GM19193 (cell line): ENCODE data around the gene HAAO.

Experiments used
- POLR2A ChIP-seq: IDR thresholded peaks from 4 replicates; pipeline ENCODE4 v1.6.1; 2011; ENCODE audit not compliant: insufficient read depth, insufficient read length; ENCODE audit errors: extremely low read depth

The HAAO gene

DNA sequence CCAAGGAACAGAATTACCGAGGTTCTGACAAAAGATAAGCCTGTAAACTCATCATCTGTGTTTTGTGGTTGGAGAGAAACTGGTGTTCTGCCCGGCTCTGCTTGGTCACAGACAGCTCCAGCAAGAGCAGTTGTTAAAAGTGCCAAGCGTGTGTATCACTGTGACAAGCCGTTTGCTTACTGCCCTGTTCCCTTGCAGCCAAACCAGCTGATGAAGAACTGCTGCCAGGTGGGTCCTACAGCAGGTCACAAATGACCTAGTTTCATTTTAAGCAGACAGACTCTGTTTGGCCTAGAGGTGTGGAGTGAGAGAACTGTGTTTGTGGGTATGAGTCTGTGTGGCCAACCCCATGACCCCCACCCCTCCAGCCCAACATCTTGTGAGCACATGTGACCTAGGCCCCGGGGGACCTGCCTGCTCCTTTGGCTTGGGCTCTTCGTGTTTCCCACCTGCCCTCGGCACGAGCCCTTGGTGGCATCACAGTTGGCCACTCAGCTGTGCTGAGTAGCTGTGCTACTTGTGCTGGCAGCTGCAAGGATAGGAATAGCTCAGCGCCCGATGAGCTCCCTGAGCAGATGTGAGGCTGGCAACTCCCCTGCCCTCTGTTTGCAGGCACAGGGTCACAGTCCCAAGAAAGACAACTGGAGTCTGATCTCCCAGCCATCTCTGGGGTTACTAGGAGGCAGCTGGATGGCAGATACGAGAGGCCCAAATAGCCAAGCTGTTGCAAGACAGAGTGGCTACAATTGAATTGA lies 38.2 kb downstream of the HAAO start:
- no peak for TF ChIP-seq POLR2A

DNA sequence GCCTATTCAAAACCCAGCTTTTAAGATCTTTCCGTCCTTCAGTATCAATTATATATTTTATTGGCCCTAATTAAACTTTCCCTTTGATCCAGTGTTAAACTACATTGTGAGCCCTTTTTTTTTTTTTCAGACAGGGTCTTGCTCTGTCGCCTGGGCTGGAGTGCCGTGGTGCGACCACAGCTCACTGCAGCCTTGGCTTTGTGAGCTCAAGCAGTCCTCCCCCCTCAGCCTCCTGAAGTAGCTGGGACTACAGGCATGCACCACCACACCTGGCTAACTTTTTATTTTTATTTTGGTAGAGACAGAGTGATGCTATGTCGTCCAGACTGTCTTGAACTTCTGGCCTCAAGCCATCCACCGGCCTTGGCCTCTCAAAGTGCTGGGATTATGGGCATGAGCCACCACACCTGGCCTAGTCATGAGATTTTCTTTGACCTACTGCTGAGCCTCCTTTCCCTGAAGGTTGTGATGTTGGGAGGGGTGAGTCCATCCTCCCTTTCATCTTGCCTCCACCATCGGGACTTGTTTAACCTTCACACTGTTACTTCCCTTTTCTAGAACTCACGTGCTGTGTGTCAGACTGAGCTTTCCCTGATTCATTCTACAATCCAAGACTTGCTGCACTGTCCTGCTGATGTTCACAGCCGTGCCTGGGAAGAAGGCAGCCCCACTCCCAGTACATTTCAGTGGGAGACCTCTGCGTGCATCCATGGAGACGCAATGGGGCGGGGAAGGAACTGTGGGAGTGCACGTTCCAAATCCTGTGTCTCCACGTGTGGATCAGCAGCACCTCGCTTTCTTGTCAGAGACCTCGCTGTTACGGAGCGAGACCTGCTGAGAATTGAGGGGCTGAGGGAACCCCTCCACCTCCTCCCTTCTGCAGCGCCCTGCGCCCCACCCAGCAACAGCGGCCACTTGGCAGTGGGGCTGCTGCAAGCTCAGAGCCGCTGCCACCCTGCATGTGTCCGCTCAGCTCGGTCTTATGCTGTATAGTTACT lies 39.3 kb downstream of the HAAO start:
- TF ChIP-seq POLR2A = no peak

DNA sequence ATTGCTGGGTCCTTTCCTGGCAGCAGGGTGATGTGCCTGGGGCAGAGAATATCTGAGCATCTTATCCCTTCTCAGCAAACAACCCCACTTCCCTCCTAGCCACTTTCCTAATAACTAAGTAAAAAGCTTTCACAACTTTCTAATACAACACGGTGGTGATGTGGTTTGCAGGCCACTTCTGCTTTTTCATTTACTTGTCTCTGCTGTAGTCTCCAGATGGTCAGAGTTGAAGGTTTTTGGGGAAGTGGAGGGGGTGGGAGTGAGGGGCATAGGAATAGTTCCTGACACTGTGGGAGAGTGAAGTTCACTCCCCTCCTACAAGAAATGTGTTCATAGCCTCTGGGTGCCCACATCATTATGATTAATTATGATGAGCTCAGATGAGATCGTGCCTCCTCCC lies 40.1 kb downstream of the HAAO start:
- TF ChIP-seq POLR2A = no peak

DNA sequence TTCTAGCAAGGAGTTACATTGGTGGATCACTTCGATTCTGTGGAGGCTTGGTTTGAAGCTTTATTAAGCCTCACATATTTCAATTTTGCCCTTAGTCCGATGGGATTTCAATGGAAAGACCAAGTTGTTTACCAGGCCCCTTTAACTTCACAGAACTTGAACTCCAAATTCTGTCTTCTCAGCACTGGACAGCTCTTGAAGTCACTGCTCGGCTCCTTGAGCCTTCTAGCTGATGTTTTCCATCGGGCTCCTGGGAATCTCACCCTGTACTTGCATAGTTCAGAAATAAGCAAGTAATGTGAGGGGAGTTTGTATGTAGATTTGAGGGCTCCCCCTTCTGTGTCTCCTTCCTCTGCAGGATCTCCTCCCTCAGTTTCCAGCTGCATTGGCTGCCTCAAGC lies 43.5 kb downstream of the HAAO start:
- TF ChIP-seq POLR2A = no peak

DNA sequence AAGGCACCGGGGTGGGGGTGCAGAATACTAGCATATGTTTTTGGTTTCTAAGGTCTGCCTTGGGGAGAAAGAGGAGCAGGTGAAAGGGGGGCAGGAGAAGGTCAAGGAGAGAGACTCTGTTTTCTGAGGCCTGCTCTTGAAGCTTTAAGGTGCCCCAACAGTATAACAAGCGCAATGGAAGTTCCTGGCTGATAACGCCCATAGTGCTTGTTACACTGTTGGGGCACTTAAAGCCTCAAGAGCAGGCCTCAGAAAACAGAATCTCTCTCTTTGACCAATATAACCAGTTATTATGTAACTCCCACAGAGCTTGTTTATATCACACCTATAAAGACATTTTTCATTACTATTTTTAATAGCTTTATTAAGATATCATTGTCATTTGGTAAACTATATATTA lies 45.0 kb downstream of the HAAO start:
- no peak for TF ChIP-seq POLR2A

DNA sequence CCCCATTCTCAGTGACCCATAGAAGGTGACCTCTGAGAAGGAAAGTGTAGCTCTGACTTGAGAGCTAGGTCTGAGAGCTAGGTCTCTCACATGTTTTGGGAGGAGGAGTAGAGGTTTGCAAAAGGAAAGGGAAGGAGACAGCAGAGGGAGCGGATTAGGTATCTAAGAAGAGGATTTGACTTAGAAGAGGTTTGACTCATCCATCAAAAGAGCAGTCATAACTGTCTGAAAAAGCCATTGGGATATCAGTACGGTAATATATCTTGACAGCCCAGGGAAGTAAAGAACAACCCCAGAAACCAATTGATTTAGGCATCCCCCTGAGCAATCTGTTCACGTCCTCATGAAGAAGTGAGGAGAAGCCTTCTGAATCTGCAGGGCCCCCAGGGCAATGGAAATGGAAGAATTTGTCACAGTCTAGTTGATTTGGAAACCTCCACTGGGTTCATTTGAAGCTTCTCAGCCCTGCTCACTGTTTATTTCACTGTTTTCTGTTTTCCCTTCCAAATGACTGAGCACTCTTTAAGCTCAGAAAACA lies 47.8 kb downstream of the HAAO start:
- TF ChIP-seq POLR2A = no peak

DNA sequence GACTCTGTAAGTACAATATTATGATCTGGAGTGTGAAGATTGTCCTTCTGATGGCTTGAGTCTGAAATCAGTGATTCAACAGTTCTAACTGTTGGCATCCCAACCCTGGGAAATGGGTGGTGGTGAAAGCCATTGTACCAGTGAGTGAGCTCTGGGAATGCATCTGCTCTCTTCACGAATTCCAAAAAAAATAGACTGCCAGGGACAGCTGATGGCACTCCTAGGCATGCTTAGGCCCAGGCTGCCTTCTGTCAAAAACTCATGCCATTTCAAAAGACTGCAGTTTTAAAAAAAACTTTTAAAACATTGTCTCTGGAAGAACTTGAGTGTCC lies 48.8 kb downstream of the HAAO start:
- no peak for TF ChIP-seq POLR2A

DNA sequence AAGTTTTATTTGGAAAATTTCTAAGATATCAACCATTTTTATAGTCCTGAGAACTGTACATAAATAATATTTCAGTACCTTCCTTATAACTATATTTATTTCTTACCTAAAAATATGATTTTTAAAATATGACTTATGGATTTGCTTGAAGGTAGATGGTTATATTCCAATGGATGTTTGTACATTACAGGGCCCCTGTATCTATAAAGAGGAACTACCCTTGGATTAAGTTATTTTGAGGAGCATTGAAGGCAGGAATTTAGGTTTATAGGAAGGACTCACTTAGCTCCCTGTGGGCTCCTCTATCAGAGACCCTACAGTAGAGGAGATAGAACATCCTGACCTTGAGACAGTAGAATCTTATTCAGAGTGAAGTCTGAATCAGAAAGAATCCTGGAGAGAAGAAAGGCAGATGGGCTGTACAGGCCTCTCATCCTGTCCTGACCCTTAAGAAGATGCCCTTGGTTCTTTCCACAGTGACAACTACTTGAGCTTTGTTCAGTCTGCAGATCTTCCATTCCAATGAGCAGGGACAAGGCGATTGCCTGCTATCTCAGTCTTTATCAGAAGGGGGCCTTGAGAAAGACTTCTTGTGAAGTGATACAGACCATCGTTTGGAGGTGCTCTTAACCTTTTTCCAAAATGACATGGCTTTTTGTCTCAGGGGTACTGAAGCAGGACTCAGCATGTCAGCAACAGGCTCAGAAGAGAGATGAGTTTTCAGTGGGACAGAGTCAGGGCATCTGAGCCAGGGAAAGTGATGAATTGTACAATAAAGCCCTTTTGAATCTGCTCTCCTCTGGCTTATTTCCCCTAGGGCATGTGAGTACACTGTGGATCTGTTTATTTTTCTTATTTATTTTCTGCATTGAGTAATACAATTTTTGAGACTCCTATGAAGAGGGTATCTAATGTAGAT lies 49.4 kb downstream of the HAAO start:
- TF ChIP-seq POLR2A = no peak

DNA sequence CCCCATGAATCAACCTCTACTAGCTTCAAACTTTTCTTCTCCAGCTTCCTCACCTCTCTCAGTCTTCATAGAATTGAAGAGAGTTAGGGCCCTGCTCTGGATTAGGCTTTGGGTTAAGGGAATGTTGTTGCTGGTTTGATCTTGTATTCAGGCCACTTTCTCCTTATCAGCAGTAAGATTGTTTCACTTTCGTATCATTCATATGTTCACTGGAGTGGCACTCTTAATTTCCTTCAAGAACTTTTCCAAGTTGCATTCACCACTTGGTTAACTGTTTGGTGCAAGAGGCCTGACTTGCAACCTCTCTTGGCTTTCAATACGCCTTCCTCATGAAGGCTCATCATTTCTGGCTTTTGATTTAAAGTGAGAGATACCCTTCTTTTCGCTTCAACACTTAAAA lies 51.2 kb downstream of the HAAO start:
- no peak for TF ChIP-seq POLR2A

DNA sequence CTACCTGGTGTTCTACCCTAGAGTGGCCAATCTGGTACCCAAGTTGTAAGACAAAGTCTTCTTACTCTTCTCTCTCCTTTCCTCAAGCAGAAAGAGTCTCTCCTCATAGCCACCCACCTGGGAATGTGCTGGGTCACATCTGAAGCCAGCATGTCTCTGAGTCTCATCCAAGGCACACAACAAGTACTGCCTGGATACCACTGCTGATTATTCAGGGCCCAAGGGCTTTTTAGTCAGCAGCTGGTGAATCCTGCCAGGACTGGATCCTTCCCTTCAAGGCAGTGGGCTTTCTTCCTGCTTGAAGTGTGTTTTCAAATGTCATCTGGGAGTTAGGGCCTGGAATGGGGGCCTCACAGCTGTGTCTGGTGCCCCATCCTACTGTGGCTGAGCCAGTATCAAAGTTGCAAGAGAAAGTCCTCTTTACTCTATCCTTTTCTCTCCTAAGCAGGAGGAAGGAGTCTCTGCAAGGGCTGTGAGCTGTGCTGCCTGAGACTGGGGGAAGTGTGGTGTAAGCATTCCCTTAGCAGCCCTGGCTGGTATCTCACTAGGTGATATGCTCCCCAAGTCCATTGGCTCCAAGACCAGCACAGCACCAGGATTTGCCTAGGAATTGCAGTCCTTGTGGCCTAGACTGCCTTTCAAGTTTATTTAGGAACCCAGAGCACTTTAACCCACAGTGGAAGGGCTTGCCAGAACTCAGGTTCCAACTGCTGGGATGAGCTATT lies 55.6 kb downstream of the HAAO start:
- no peak for TF ChIP-seq POLR2A

DNA sequence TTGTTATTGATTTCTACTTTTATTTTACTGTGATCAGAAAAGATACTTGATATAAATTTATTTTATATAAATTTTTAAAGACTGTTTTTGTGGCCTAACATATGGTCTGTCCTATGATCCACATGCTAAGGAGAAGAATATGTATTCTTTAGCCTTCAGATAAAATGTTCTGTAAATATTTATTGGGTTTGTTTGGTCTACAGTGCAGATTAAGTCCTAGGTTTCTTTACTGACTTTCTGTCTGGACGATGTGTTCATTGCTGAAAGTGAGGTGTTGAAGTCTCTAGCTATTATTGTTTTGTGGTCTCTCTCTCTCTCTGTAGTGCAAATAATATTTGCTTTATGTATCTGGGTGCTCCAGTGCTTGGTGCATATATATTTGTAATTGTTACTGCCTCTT lies 58.5 kb downstream of the HAAO start:
- no peak for TF ChIP-seq POLR2A

DNA sequence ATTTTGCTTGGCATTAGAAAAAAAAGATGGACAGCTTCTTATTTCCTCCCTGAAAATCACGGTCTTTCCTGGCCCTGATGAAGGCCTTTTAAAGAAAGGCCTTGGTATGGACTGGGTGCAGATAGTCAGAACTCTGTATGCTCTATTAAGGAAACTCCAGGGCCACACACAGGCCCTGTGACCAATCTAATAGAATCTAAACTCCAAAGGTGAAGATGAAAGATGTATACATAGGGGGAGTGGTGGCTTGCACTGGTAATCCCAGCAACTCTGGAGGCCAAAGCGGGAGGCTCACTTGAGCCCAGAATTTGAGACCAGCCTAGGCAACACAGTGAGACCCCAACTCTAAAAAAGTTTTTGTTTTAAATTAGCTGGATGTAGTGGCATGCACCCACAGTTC lies 65.7 kb downstream of the HAAO start:
- TF ChIP-seq POLR2A = no peak

DNA sequence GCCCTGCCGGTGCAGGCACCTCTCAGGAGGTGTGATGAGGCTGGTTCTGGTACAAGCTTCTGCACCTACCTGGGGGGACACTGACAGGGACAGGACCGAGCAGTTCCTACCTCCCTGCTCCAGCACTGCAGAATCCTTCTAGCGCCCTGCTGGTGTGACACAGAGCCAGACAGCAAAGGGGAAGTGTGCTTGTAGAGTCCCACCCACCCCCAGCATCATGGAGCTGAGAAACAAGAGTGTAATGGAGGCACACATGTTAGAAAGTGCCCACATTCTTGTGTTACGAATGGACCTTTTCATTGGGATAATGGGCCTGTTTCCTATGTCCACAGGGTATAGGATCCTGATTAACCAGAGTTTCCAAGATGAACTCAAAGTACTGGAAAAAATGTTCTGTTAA lies 66.7 kb downstream of the HAAO start:
- no peak for TF ChIP-seq POLR2A

DNA sequence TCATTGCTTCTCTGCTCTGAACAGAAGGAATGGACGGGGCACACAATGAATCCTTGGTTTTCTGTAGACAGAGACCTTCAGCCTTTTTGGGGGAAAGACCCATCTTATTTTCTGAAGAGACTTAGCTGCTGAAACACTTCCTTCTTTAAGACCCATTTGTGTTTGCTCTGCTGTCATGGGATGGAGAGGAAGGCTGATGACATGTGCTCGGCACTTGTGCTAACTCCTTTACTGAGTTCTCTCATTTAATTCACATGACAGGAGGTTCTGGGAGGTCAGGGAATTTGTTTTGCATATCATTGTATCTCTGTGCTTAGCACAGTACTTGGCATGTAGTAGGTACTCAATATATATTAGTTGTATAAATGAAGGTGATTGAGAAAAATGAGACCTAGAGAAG lies 67.5 kb downstream of the HAAO start:
- TF ChIP-seq POLR2A = no peak
